22Rv1 (cell line): Measurements from ENCODE around the gene SLC4A3.

Experiments
- ZFX ChIP-seq: fragments of 450-650 bp; IDR thresholded peaks from 2 replicates; pipeline ENCODE4 v1.6.1; 2017; ENCODE audit warnings: antibody characterized with exemption, borderline replicate concordance
- TF ChIP-seq, protein P1 (sequence below): fragments of 450-650 bp; IDR thresholded peaks from 2 replicates; pipeline ENCODE4 v1.5.1; 2017; ENCODE audit warnings: mild to moderate bottlenecking

DNA sequence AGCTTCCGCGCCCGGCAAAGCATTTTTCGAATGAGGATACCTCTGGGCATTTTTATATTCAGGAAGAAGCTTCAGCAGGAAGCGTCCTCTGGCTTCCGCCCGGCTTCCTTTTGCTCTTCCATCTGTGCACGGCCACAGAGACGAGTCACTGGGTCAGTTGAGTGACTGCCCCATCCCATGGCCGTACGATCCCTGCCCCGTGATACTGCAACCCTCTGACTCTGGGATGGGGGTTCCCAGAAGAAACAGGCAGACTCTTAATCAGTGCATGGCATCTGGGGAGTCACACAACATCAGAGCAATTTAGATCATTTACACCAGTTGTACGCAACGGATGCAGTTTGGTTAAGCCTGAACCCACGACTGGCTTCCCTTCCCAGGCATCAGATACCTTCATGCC is 40.9 kb downstream of the SLC4A3 start:
- TF ChIP-seq, protein P1, sequence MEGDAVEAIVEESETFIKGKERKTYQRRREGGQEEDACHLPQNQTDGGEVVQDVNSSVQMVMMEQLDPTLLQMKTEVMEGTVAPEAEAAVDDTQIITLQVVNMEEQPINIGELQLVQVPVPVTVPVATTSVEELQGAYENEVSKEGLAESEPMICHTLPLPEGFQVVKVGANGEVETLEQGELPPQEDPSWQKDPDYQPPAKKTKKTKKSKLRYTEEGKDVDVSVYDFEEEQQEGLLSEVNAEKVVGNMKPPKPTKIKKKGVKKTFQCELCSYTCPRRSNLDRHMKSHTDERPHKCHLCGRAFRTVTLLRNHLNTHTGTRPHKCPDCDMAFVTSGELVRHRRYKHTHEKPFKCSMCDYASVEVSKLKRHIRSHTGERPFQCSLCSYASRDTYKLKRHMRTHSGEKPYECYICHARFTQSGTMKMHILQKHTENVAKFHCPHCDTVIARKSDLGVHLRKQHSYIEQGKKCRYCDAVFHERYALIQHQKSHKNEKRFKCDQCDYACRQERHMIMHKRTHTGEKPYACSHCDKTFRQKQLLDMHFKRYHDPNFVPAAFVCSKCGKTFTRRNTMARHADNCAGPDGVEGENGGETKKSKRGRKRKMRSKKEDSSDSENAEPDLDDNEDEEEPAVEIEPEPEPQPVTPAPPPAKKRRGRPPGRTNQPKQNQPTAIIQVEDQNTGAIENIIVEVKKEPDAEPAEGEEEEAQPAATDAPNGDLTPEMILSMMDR: no peak
- no peak for TF ChIP-seq ZFX
